OCI-LY7 (cell line): Measurements from ENCODE around the gene YTHDF1. TPM values are rescaled to one million over a fixed set of nuclear protein-coding genes. Genes with fewer than 3 reads are reported as not detected.

Experiments used
- BruUV-seq: library from RNA; stranded (reverse); fragments of 400-500 nt; replicated peaks from 2 replicates; lab custom pipeline; 2021; lab: Mats Ljungman, UMichigan
- CTCF ChIA-PET: fragments of 300-600 bp; sonication (Branson Sonifier 250); formaldehyde crosslinking; loops from one replicate; lab custom pipeline; 2022; ENCODE audit warnings: antibody characterized with exemption; ENCODE audit not compliant: unreplicated experiment; lab: Charles Lee
- POLR2A ChIA-PET: fragments of 300-600 bp; sonication (Branson Sonifier 250); formaldehyde crosslinking; loops from one replicate; lab custom pipeline; 2022; ENCODE audit warnings: antibody characterized with exemption; lab: Charles Lee
- DNase-seq: peaks from one replicate; pipeline ENCODE4 v3.0.0-alpha.2; 2015; ENCODE audit warnings: low spot score
- H2AFZ ChIP-seq: fragments of 200-600 bp; sonication (generic), shearing (Covaris generic); 2 replicates; pipeline ENCODE4 v1.6.1; 2014; ENCODE audit warnings: mild to moderate bottlenecking, antibody characterized with exemption, low read length, moderate library complexity
- H3K27ac ChIP-seq: fragments of 200-600 bp; sonication (generic); 2 replicates; pipeline ENCODE4 v1.5.1; 2014; ENCODE audit warnings: mixed run types, low read depth, mild to moderate bottlenecking, moderate library complexity, low read length, inconsistent platforms; ENCODE audit not compliant: poor library complexity, severe bottlenecking
- H3K36me3 ChIP-seq: fragments of 200-600 bp; sonication (generic); 2 replicates; pipeline ENCODE4 v1.6.1; 2014; ENCODE audit warnings: mild to moderate bottlenecking, antibody characterized with exemption, low read length, moderate library complexity, mixed read lengths; ENCODE audit not compliant: insufficient read depth
- H3K4me1 ChIP-seq: fragments of 200-600 bp; sonication (generic); 2 replicates; pipeline ENCODE4 v1.5.1; 2014; ENCODE audit warnings: mild to moderate bottlenecking, low read length; ENCODE audit not compliant: insufficient read depth, poor library complexity, severe bottlenecking
- H3K4me2 ChIP-seq: fragments of 200-600 bp; sonication (generic); 2 replicates; pipeline ENCODE4 v1.6.1; 2014; ENCODE audit warnings: mild to moderate bottlenecking, low read length
- H3K4me3 ChIP-seq: fragments of 200-600 bp; sonication (generic); 2 replicates; pipeline ENCODE4 v1.5.1; 2014; ENCODE audit warnings: mild to moderate bottlenecking, low read depth, low read length; ENCODE audit not compliant: poor library complexity, severe bottlenecking
- H3K79me2 ChIP-seq: fragments of 200-600 bp; sonication (generic); 2 replicates; pipeline ENCODE4 v1.6.1; 2016; ENCODE audit warnings: low read depth, mild to moderate bottlenecking, low read length, moderate library complexity, mixed read lengths; ENCODE audit not compliant: insufficient read depth
- H3K9me2 ChIP-seq: fragments of 200-600 bp; sonication (generic); 2 replicates; pipeline ENCODE4 v1.6.1; 2016; ENCODE audit warnings: mild to moderate bottlenecking, low read length, mixed read lengths; ENCODE audit not compliant: insufficient read depth
- H3K9me3 ChIP-seq: fragments of 200-600 bp; sonication (generic); 2 replicates; pipeline ENCODE4 v1.6.1; 2014; ENCODE audit warnings: mild to moderate bottlenecking, mixed run types, low read length, mixed read lengths
- H4K20me1 ChIP-seq: fragments of 200-600 bp; sonication (generic); 2 replicates; pipeline ENCODE4 v1.6.1; 2014; ENCODE audit warnings: mild to moderate bottlenecking, antibody characterized with exemption, low read length, moderate library complexity, mixed read lengths; ENCODE audit not compliant: insufficient read depth
- CTCF ChIP-seq: fragments of 200-600 bp; sonication (generic); conservative IDR thresholded peaks from 2 replicates; pipeline ENCODE4 v1.5.1; 2014; ENCODE audit warnings: mild to moderate bottlenecking, antibody characterized with exemption, low read length, moderate library complexity, mixed read lengths
- EZH2phosphoT487 ChIP-seq: fragments of 200-600 bp; sonication (generic); IDR thresholded peaks from 2 replicates; pipeline ENCODE4 v1.6.1; 2018; ENCODE audit warnings: low read depth, borderline replicate concordance, mild to moderate bottlenecking, mixed run types, antibody characterized with exemption, low read length, moderate library complexity, mixed read lengths
- intact Hi-C: fragments of 100-400 bp; cut with micrococcal nuclease; formaldehyde crosslinking; loops from one replicate; pipeline ENCODE4 v1.10.0; 2022; ENCODE audit not compliant: unreplicated experiment
- total RNA-seq, 2 experiments: library from RNA; depleted of rRNA in 1 of 2; stranded (reverse); fragments of >200 nt in 1 of 2; shearing (Covaris generic) in 1 of 2; gene quantifications; 2 replicates each; pipeline ENCODE4 v1.2.3, GENCODE V29; 2014 to 2022

The YTHDF1 gene
- total RNA-seq, 2 experiments from 2014 or later: 31.3 to 42.7 TPM

DNA sequence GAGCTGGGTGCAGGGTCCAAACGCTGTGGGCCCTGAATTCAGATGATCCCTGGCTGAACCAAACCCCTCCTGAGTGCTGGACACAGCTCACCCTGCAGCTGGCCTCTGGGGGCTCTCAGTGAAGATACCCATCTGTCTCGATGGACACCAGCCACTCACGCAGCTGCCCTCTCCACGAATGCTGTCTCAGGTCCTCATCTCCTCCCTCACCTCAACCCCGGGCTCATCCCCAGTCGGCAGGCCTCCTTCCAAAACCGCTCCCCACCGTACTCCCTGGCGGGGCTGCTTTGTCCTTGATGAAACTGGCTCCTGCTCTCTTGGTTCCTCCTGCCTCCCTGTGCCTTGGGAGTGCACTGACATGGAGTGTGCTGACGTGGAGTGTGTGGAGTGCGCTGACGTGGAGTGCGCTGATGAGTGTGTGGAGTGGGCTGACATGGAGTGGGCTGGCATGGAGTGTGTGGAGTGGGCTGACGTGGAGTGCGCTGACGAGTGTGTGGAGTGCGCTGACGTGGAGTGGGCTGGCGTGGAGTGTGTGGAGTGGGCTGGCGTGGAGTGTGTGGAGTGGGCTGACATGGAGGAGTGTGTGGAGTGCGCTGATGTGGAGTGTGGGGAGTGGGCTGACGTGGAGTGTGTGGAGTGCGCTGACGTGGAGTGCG, 4.1 kb upstream of the YTHDF1 start:
- BruUV-seq: no TSS peak
- CTCF ChIA-PET: no interaction called here
- POLR2A ChIA-PET: no interaction called here
- Histone ChIP-seq H3K4me3 (no peak overlapping the region), H3K9me3 (no peaks in the 10 kb centered on the region), H3K9me2 (no peaks in the 10 kb centered on the region), H3K4me2 (no peak overlapping the region), H3K4me1 (peaks cover 12% of the 10 kb centered on the region), H2AFZ (no peak overlapping the region), H3K36me3 (peaks cover 7% of the 10 kb centered on the region; the same call in 1 of the 2 replicates), H3K27ac (no peak overlapping the region), H3K79me2 (peaks cover 7% of the 10 kb centered on the region), H4K20me1 (peaks cover 2% of the 10 kb centered on the region; the same call in 1 of the 2 replicates)
- DNase-seq: no peak
- TF ChIP-seq EZH2phosphoT487 (no peak), CTCF (no peak)
- intact Hi-C loops: loop anchor here (5.0 kb wide), 1 partner anchor 52 kb away; the partner anchor contains the start of gene ARFGAP1

GRCh38 chr20:63219447-63219821, 3.5 kb upstream of the YTHDF1 start:
- Histone ChIP-seq H3K4me1 (peaks cover 18% of the 10 kb centered on the region), H2AFZ (no peak overlapping the region), H3K36me3 (peaks cover 13% of the 10 kb centered on the region), H3K27ac (no peak overlapping the region), H3K4me2 (no peak overlapping the region), H3K9me2 (no peaks in the 10 kb centered on the region), H3K9me3 (no peaks in the 10 kb centered on the region), H4K20me1 (peaks cover 7% of the 10 kb centered on the region; the same call in 1 of the 2 replicates), H3K79me2 (peaks cover 13% of the 10 kb centered on the region), H3K4me3 (no peak overlapping the region)
- BruUV-seq: no TSS peak
- TF ChIP-seq CTCF (no peak), EZH2phosphoT487 (no peak)
- intact Hi-C loops: loop anchor here (5.0 kb wide), 1 partner anchor 53 kb away; the partner anchor contains the start of gene ARFGAP1
- DNase-seq: no peak
- ChIA-PET POLR2A (no interaction called here), CTCF (no interaction called here)
